Right lobe of liver (tissue), 6 donors: ENCODE results near the gene ACO2. TPM values are rescaled to one million over a fixed set of nuclear protein-coding genes. Genes with fewer than 3 reads are reported as not detected.

ENCODE experiments used
- ATAC-seq, 4 donors: fragments of 200-7000 bp; cut with Tn5 transposase; one replicate each; pipeline ENCODE4 v1.9.1; 2020; ENCODE audit warnings: mild to moderate bottlenecking in 4 of 4, moderate library complexity in 4 of 4
- DNase-seq, 3 donors: peaks; one replicate each; pipeline ENCODE4 v3.0.0-alpha.2; 2020
- H3K27ac ChIP-seq, 3 donors: fragments of 200-600 bp; one replicate each; pipeline ENCODE4 v1.8.0; 2022
- H3K27me3 ChIP-seq, 2 donors: fragments of 200-600 bp; one replicate each; pipeline ENCODE4 v1.8.0; 2022
- H3K36me3 ChIP-seq, 4 donors: fragments of 200-600 bp; sonication (generic) in 1 of 4; one replicate each; pipeline versions ENCODE4 v1.5.1 to v1.8.0; 2017 to 2022; ENCODE audit warnings: control low read depth in 1 of 4
- H3K4me1 ChIP-seq, 4 donors: fragments of 200-600 bp; sonication (generic) in 1 of 4; one replicate each; pipeline versions ENCODE4 v1.5.1 to v1.8.0; 2017 to 2022; ENCODE audit warnings: control low read depth in 1 of 4
- H3K4me3 ChIP-seq, 3 donors: fragments of 200-600 bp; one replicate each; pipeline ENCODE4 v1.8.0; 2022
- H3K9me3 ChIP-seq, 4 donors: fragments of 200-600 bp; sonication (generic) in 1 of 4; one replicate each; pipeline versions ENCODE4 v1.5.1 to v1.8.0; 2017 to 2022; ENCODE audit warnings: control low read depth in 1 of 4
- POLR2A ChIP-seq: fragments of 450-650 bp; IDR thresholded peaks from one replicate; pipeline ENCODE4 v1.6.1; 2017; ENCODE audit warnings: antibody characterized with exemption, mild to moderate bottlenecking
- WGBS: methylation state at CpG from one replicate; pipeline ENCODE4 v1.1.6; 2018; ENCODE audit warnings: low coverage, low lambda C conversion rate; ENCODE audit not compliant: insufficient coverage; ENCODE audit errors: missing lambda C conversion rate; 5-methylcytosine and 5-hydroxymethylcytosine counted together
- intact Hi-C, 2 donors: fragments of 100-400 bp; cut with DNase I; formaldehyde crosslinking; loops; one replicate each; pipeline versions ENCODE4 v1.11.2 to v1.14.1; 2022
- total RNA-seq, 6 experiments: library from RNA; depleted of rRNA in 2 of 6; stranded (reverse); fragments of >200 nt in 2 of 6; fragmentation: NEBNext Ultra II Directional in 3 of 6; extraction: Animal tissue kit (Norgen Biotek cat#: 25700) in 3 of 6; gene quantifications; one replicate each; pipeline versions ENCODE4 v1.1.0 to v1.2.4, GENCODE V29; 2016 to 2023
- TF ChIP-seq, protein P1 (sequence below), 4 donors: fragments of 200-600 bp in 3 of 4; fragments of 450-650 bp in 1 of 4; IDR thresholded peaks; one replicate each; pipeline versions ENCODE4 v1.5.1 to v1.8.0; 2016 to 2022; ENCODE audit warnings: antibody characterized with exemption in 4 of 4, mild to moderate bottlenecking in 2 of 4
- donor health status: DM: no; HTN: yes; CAD: no.
- donor health status: DM: no; HTN: no; CAD: no.
- donor health status: DM: no; HTN: no; CAD: no.
- donor health status: DM: no; HTN: yes; CAD: no.
- donor health status: DM: no; HTN: yes; CAD: no.

Gene ACO2
- total RNA-seq, 6 experiments from 2014 or later: 62.6 to 135 (median 66.8) TPM

- ATAC-seq: no peak
These were observed 109.2 kb downstream of the ACO2 start for GRCh38 chr22:41578114-41578513.

More at GRCh38 chr22:41578114-41578513, 109.2 kb downstream of the ACO2 start:
- H3K4me1 ChIP-seq: no peaks in the 10 kb centered on the region
- 87% methylated on average over 5 of the region's 8 CpGs for WGBS
- no peaks in the 10 kb centered on the region for H3K9me3 ChIP-seq
- no peak overlapping the region for H3K4me3 ChIP-seq
- no peaks in the 10 kb centered on the region for H3K27me3 ChIP-seq
- no peak for DNase-seq
- no peak for TF ChIP-seq POLR2A
- TF ChIP-seq, protein P1, sequence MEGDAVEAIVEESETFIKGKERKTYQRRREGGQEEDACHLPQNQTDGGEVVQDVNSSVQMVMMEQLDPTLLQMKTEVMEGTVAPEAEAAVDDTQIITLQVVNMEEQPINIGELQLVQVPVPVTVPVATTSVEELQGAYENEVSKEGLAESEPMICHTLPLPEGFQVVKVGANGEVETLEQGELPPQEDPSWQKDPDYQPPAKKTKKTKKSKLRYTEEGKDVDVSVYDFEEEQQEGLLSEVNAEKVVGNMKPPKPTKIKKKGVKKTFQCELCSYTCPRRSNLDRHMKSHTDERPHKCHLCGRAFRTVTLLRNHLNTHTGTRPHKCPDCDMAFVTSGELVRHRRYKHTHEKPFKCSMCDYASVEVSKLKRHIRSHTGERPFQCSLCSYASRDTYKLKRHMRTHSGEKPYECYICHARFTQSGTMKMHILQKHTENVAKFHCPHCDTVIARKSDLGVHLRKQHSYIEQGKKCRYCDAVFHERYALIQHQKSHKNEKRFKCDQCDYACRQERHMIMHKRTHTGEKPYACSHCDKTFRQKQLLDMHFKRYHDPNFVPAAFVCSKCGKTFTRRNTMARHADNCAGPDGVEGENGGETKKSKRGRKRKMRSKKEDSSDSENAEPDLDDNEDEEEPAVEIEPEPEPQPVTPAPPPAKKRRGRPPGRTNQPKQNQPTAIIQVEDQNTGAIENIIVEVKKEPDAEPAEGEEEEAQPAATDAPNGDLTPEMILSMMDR (IDR thresholded peaks at IDR 0.05): no peak
- H3K27ac ChIP-seq: no peak overlapping the region
- intact Hi-C loops: no loop called here
- peaks cover 0 to 40% (median 11%) of the 10 kb centered on the region in 4 donors for H3K36me3 ChIP-seq

Other genes starting within 250 kb of the ACO2 start
- 1 to 10 TPM in 3 of 6 experiments, under 1 TPM in 3; 0.75 to 1.5 (median 1.1) TPM for gene CHADL, start 228.2 kb upstream of the ACO2 start, total RNA-seq
- 10 to 100 TPM; 27.4 to 56.3 (median 37.6) TPM for gene RANGAP1, start 182.9 kb upstream of the ACO2 start, total RNA-seq
- gene ZC3H7B, start 167.6 kb upstream of the ACO2 start, total RNA-seq: 10 to 100 TPM; 26.5 to 50.1 (median 42.7) TPM
- gene TEF, start 87.2 kb upstream of the ACO2 start, total RNA-seq: 10 to 100 TPM in 4 of 6 experiments, 1 to 10 TPM in 2; 6.1 to 28.9 (median 15.5) TPM
- gene TOB2, start 22.3 kb upstream of the ACO2 start, total RNA-seq: 10 to 100 TPM; 11.6 to 33.4 (median 19.4) TPM
- 10 to 100 TPM; 12.1 to 20.7 (median 14.5) TPM for gene PHF5A, start 425 bp upstream of the ACO2 start, total RNA-seq
- 10 to 100 TPM in 5 of 6 experiments, 1 to 10 TPM in 1; 9.5 to 23.0 (median 18.0) TPM for gene POLR3H, start 75.4 kb downstream of the ACO2 start, total RNA-seq
- gene CSDC2, start 91.9 kb downstream of the ACO2 start, total RNA-seq: 1 to 10 TPM in 1 of 6 experiments, under 1 TPM in 4, not detected in 1; 0.31 to 3.8 (median 0.37) TPM
- 10 to 100 TPM; 21.6 to 45.1 (median 36.2) TPM for gene PMM1, start 120.7 kb downstream of the ACO2 start, total RNA-seq
- 10 to 100 TPM; 34.8 to 49.5 (median 40.9) TPM for gene DESI1, start 151.9 kb downstream of the ACO2 start, total RNA-seq
- gene XRCC6, start 152.2 kb downstream of the ACO2 start, total RNA-seq: 100 to 1,000 TPM in 2 of 6 experiments, 10 to 100 TPM in 4; 71.0 to 122 (median 91.1) TPM
- 10 to 100 TPM; 43.1 to 65.4 (median 50.1) TPM for gene SNU13, start 219.8 kb downstream of the ACO2 start, total RNA-seq
- 1 to 10 TPM in 1 of 6 experiments, under 1 TPM in 5; 0.37 to 1.0 (median 0.60) TPM for gene MEI1, start 230.4 kb downstream of the ACO2 start, total RNA-seq